ENCODE data around the gene CDK6.

The CDK6 gene

GRCh38 chr7:92557249-92557648 lies 279.1 kb downstream of the CDK6 start:
- in situ Hi-C loops (cut with MboI; ENCODE audit: low sequenced_read_pairs): no loop called here

Data from HL-60/S4 (cell line).